K562 (cell line): Measurements from ENCODE around the gene CERS1. TPM values are rescaled to one million over a fixed set of nuclear protein-coding genes. Genes with fewer than 3 reads are reported as not detected.

Experiments used
- BCOR ChIP-seq: fragments of 450-650 bp; IDR thresholded peaks from 2 replicates; pipeline ENCODE4 v1.6.1; 2016
- CAMTA2 ChIP-seq: fragments of 250-450 bp; sonication (Bioruptor Pico); conservative IDR thresholded peaks from 2 replicates; pipeline ENCODE4 v1.5.1; 2022
- ESRRA ChIP-seq: fragments of 450-650 bp; IDR thresholded peaks from 2 replicates; pipeline ENCODE4 v1.6.1; 2014; ENCODE audit warnings: low read depth, mild to moderate bottlenecking, moderate library complexity, borderline replicate concordance
- GABPA ChIP-seq: fragments of 200-800 bp; sonication (Bioruptor generic); conservative IDR thresholded peaks from 2 replicates; pipeline ENCODE4 v1.6.1; 2016; ENCODE audit warnings: low read depth, missing genetic modification characterization, missing compliant biosample characterization
- GABPB1 ChIP-seq: sonication (generic); formaldehyde crosslinking; IDR thresholded peaks from 2 replicates; pipeline ENCODE4 v1.8.0; 2022; ENCODE audit warnings: mild to moderate bottlenecking, missing genetic modification reagents
- MEF2A ChIP-seq: IDR thresholded peaks from 2 replicates; pipeline ENCODE4 v1.6.1; 2011; ENCODE audit warnings: low read depth, mild to moderate bottlenecking, low read length, moderate library complexity; ENCODE audit not compliant: control insufficient read depth
- POLR2G ChIP-seq: fragments of 200-400 bp; formaldehyde crosslinking; IDR thresholded peaks from 2 replicates; pipeline ENCODE4 v1.6.1; 2017; ENCODE audit warnings: low read depth, mild to moderate bottlenecking, antibody characterized with exemption, low read length, moderate library complexity
- PRPF4 ChIP-seq: fragments of 200-400 bp; formaldehyde crosslinking; IDR thresholded peaks from one replicate; pipeline ENCODE4 v1.6.1; 2017; ENCODE audit warnings: low read length, low read depth, mild to moderate bottlenecking; ENCODE audit not compliant: insufficient read depth, poor library complexity, severe bottlenecking
- RB1 ChIP-seq: fragments of 450-650 bp; IDR thresholded peaks from 2 replicates; pipeline ENCODE4 v1.6.1; 2017; ENCODE audit warnings: low read depth, mild to moderate bottlenecking
- SMAD1 ChIP-seq: fragments of 150-350 bp; IDR thresholded peaks from 2 replicates; pipeline ENCODE4 v1.6.1; 2014; ENCODE audit warnings: low read length, low read depth; ENCODE audit not compliant: partially characterized antibody
- TAF7 ChIP-seq: fragments of 450-650 bp; IDR thresholded peaks from 2 replicates; pipeline ENCODE4 v1.6.1; 2016; ENCODE audit warnings: missing genetic modification characterization, missing compliant biosample characterization
- TGIF2 ChIP-seq: sonication (generic); formaldehyde crosslinking; IDR thresholded peaks from 2 replicates; pipeline ENCODE4 v1.8.1; 2022; ENCODE audit warnings: mild to moderate bottlenecking, missing genetic modification reagents, moderate library complexity
- ZFX ChIP-seq: sonication (generic); formaldehyde crosslinking; IDR thresholded peaks from 2 replicates; pipeline ENCODE4 v1.8.0; 2022; ENCODE audit warnings: mild to moderate bottlenecking, missing genetic modification reagents, moderate library complexity
- ZNF12 ChIP-seq: sonication (generic); formaldehyde crosslinking; IDR thresholded peaks from 2 replicates; pipeline ENCODE4 v1.4.0; 2020; ENCODE audit warnings: mild to moderate bottlenecking, missing genetic modification reagents
- ZNF444 ChIP-seq: fragments of 250-450 bp; sonication (Bioruptor Pico); IDR thresholded peaks from 2 replicates; pipeline ENCODE4 v1.4.0; 2020; ENCODE audit warnings: mild to moderate bottlenecking, moderate library complexity
- polyA plus RNA-seq, 8 experiments: library from polyadenylated mRNA; depleted of rRNA in 4 of 8; stranded (reverse) in 5 of 8; unstranded in 3 of 8; fragments of >200 nt; fragmentation: Nextera tagmentation in 2 of 8; fragmentation: Illumina TruSeq in 1 of 8; extraction: Ambion mirVana in 2 of 8; extraction: Trizol in 1 of 8; gene quantifications; 2 replicates each; pipeline versions ENCODE4 v1.2.1 to v1.2.3, GENCODE V29; 2011 to 2014; ENCODE audit warnings: inconsistent platforms in 1 of 8, missing spikeins in 1 of 8
- total RNA-seq, 7 experiments: library from RNA; depleted of rRNA in 6 of 7; stranded (reverse); fragments of >200 nt in 6 of 7; fragmentation: Illumina TruSeq in 2 of 7; extraction: Trizol in 2 of 7; gene quantifications; 2 replicates each; pipeline versions ENCODE4 v1.2.1 to v1.2.3, GENCODE V29; 2011 to 2021; ENCODE audit warnings: low replicate concordance in 1 of 7
- TF ChIP-seq, protein P1 (sequence below): fragments of 250-450 bp; sonication (Bioruptor Pico); IDR thresholded peaks from 2 replicates; pipeline ENCODE4 v1.5.1; 2021; ENCODE audit warnings: mild to moderate bottlenecking
- TF ChIP-seq, protein P2 (sequence below): fragments of 250-450 bp; sonication (Bioruptor Pico); IDR thresholded peaks from 2 replicates; pipeline ENCODE4 v1.8.0; 2021; ENCODE audit warnings: moderate library complexity, mild to moderate bottlenecking, inconsistent platforms
- TF ChIP-seq, protein P3 (sequence below): fragments of 250-450 bp; sonication (Bioruptor Pico); IDR thresholded peaks from 2 replicates; pipeline ENCODE4 v1.4.0; 2020; ENCODE audit warnings: borderline replicate concordance
- TF ChIP-seq, protein P4 (sequence below): fragments of 450-650 bp; formaldehyde crosslinking; conservative IDR thresholded peaks from 2 replicates; pipeline ENCODE4 v1.4.0; 2022; ENCODE audit warnings: mild to moderate bottlenecking, missing genetic modification characterization
- TF ChIP-seq, protein P5 (sequence below): fragments of 250-450 bp; sonication (Bioruptor Pico); IDR thresholded peaks from 2 replicates; pipeline ENCODE4 v1.4.0; 2020; ENCODE audit warnings: mild to moderate bottlenecking
- TF ChIP-seq, protein P6 (sequence below): fragments of 450-650 bp; formaldehyde crosslinking; IDR thresholded peaks from 2 replicates; pipeline ENCODE4 v1.4.0; 2020; ENCODE audit warnings: mild to moderate bottlenecking

Gene CERS1
- total and polyA plus RNA-seq, 9 of the 15 experiments (the other 6 are each of a cell fraction or from before 2014, with no cell fraction given): 0.33 to 1.5 (median 0.86) TPM; not detected in 2

DNA sequence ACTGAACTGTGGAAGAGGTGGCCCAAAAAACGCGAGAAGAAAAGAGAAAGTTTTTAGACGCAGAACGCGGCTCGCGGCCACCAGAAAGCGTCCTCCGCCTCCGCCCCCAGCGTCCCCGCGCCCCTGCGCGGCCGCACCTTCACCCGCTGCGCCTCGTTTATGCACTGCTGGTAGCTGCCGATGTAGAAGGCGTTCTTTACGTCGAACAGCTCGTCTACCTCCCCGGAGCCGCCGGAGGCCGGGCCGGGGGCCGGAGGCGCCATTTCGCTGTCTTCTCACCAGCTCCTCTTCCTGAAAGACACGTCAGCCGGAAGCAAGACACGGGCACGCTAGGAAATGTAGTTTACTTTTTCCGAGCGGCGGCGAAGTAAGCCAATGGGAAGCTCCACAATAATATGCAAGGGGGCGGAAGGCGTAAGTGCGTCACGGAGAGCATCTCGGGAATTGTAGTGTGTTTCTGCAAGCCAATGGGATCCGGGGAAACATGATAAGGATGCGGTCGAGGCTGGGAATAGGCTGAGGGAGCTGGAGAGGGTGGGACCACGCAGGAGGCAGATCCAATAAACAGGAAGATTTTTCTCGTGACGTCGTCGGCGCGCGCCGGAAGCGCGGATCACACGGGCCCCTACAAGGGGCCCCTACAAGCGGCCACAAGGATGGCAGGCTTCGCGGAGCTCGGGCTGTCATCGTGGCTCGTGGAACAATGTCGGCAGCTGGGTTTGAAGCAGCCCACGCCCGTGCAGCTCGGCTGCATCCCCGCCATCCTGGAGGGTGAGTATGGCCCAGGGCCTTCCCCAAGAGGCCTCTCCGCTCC is 23.3 kb upstream of the CERS1 start, which contains the start of the genes COPE and DDX49 (continued):
- TF ChIP-seq ZFX (CRISPR knock-in tag) (peak; percentile 86), GABPB1 (CRISPR knock-in tag) (peak; percentile 98), ZNF444 (CRISPR knock-in tag) (no peak), SMAD1 (peak; percentile 56), MEF2A (no peak), ESRRA (peak; percentile 63), TAF7 (peak; percentile 93), POLR2G (peak; percentile 99), ZNF12 (CRISPR knock-in tag) (no peak), TGIF2 (no peak), BCOR (no peak; the same call in 1 of the 2 replicates), RB1 (peak; percentile 64; the same call in 1 of the 2 replicates), PRPF4 (peak; percentile 61), CAMTA2 (no peak), GABPA (peak; percentile 99)
- TF ChIP-seq, protein P1, sequence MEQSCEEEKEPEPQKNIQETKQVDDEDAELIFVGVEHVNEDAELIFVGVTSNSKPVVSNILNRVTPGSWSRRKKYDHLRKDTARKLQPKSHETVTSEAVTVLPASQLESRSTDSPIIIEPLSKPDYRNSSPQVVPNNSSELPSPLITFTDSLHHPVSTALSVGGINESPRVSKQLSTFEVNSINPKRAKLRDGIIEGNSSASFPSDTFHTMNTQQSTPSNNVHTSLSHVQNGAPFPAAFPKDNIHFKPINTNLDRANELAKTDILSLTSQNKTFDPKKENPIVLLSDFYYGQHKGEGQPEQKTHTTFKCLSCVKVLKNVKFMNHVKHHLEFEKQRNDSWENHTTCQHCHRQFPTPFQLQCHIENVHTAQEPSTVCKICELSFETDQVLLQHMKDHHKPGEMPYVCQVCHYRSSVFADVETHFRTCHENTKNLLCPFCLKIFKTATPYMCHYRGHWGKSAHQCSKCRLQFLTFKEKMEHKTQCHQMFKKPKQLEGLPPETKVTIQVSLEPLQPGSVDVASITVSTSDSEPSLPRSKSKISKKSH: no peak
- TF ChIP-seq, protein P2, sequence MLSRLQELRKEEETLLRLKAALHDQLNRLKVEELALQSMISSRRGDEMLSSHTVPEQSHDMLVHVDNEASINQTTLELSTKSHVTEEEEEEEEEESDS (CRISPR knock-in tag): no peak
- TF ChIP-seq, protein P3, sequence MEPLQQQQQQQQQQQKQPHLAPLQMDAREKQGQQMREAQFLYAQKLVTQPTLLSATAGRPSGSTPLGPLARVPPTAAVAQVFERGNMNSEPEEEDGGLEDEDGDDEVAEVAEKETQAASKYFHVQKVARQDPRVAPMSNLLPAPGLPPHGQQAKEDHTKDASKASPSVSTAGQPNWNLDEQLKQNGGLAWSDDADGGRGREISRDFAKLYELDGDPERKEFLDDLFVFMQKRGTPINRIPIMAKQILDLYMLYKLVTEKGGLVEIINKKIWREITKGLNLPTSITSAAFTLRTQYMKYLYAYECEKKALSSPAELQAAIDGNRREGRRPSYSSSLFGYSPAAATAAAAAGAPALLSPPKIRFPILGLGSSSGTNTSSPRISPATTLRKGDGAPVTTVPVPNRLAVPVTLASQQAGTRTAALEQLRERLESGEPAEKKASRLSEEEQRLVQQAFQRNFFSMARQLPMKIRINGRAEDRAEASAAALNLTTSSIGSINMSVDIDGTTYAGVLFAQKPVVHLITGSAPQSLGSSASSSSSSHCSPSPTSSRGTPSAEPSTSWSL (CRISPR knock-in tag): no peak
- TF ChIP-seq, protein P4, sequence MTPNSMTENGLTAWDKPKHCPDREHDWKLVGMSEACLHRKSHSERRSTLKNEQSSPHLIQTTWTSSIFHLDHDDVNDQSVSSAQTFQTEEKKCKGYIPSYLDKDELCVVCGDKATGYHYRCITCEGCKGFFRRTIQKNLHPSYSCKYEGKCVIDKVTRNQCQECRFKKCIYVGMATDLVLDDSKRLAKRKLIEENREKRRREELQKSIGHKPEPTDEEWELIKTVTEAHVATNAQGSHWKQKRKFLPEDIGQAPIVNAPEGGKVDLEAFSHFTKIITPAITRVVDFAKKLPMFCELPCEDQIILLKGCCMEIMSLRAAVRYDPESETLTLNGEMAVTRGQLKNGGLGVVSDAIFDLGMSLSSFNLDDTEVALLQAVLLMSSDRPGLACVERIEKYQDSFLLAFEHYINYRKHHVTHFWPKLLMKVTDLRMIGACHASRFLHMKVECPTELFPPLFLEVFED (CRISPR knock-in tag): no peak
- TF ChIP-seq, protein P5, sequence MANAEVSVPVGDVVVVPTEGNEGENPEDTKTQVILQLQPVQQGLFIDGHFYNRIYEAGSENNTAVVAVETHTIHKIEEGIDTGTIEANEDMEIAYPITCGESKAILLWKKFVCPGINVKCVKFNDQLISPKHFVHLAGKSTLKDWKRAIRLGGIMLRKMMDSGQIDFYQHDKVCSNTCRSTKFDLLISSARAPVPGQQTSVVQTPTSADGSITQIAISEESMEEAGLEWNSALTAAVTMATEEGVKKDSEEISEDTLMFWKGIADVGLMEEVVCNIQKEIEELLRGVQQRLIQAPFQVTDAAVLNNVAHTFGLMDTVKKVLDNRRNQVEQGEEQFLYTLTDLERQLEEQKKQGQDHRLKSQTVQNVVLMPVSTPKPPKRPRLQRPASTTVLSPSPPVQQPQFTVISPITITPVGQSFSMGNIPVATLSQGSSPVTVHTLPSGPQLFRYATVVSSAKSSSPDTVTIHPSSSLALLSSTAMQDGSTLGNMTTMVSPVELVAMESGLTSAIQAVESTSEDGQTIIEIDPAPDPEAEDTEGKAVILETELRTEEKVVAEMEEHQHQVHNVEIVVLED (CRISPR knock-in tag): peak; percentile 96
- TF ChIP-seq, protein P6, sequence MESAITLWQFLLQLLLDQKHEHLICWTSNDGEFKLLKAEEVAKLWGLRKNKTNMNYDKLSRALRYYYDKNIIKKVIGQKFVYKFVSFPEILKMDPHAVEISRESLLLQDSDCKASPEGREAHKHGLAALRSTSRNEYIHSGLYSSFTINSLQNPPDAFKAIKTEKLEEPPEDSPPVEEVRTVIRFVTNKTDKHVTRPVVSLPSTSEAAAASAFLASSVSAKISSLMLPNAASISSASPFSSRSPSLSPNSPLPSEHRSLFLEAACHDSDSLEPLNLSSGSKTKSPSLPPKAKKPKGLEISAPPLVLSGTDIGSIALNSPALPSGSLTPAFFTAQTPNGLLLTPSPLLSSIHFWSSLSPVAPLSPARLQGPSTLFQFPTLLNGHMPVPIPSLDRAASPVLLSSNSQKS (CRISPR knock-in tag): no peak
